ENCODE measurements around the gene OFD1. TPM values are rescaled to one million over a fixed set of nuclear protein-coding genes. Genes with fewer than 3 reads are reported as not detected.

Gene OFD1
- total RNA-seq, 2 donors from 2014 or later, result 18.2 to 19.9 TPM

- intact Hi-C loops (cut with DNase I), result no loop called here
- no peak for DNase-seq (ENCODE audit: low spot score)
Observed at GRCh38 chrX:13776387-13776786, 41.8 kb downstream of the OFD1 start.

- no peak for DNase-seq (ENCODE audit: low spot score)
- intact Hi-C loops (cut with DNase I), result no loop called here
Observed at GRCh38 chrX:13778916-13779315, 44.4 kb downstream of the OFD1 start.

- intact Hi-C loops (cut with DNase I), result no loop called here
- no peak for DNase-seq (ENCODE audit: low spot score)
Observed at GRCh38 chrX:13780868-13781427, 46.4 kb downstream of the OFD1 start.

GRCh38 chrX:13786048-13786447 is 51.5 kb downstream of the OFD1 start:
- intact Hi-C loops (cut with DNase I), result no loop called here
- DNase-seq (ENCODE audit: low spot score), result no peak

- no peak for DNase-seq (ENCODE audit: low spot score)
- intact Hi-C loops (cut with DNase I), result no loop called here
Observed at GRCh38 chrX:13790206-13791131, 55.9 kb downstream of the OFD1 start.

GRCh38 chrX:13791145-13791544 is 56.6 kb downstream of the OFD1 start:
- intact Hi-C loops (cut with DNase I), result no loop called here
- DNase-seq (ENCODE audit: low spot score), result no peak

- intact Hi-C loops (cut with DNase I), result no loop called here
- no peak for DNase-seq (ENCODE audit: low spot score)
Observed at GRCh38 chrX:13791559-13791958, 57.0 kb downstream of the OFD1 start.

- intact Hi-C loops (cut with DNase I), result no loop called here
Observed at GRCh38 chrX:13793897-13794296, 59.3 kb downstream of the OFD1 start.

GRCh38 chrX:13794417-13794816 is 59.9 kb downstream of the OFD1 start:
- intact Hi-C loops (cut with DNase I), result no loop called here
- DNase-seq (ENCODE audit: low spot score), result no peak

More at GRCh38 chrX:13793897-13794296, 59.3 kb downstream of the OFD1 start:
- DNase-seq (ENCODE audit: low spot score), result no peak

GRCh38 chrX:13797512-13797911 is 63.0 kb downstream of the OFD1 start:
- intact Hi-C loops (cut with DNase I), result no loop called here
- no peak for DNase-seq (ENCODE audit: low spot score)

GRCh38 chrX:13798184-13798583 is 63.6 kb downstream of the OFD1 start:
- no peak for DNase-seq (ENCODE audit: low spot score)
- intact Hi-C loops (cut with DNase I), result no loop called here

- no peak for DNase-seq (ENCODE audit: low spot score)
- intact Hi-C loops (cut with DNase I), result no loop called here
Observed at GRCh38 chrX:13803116-13803515, 68.6 kb downstream of the OFD1 start.

GRCh38 chrX:13805241-13805640 is 70.7 kb downstream of the OFD1 start:
- intact Hi-C loops (cut with DNase I), result no loop called here

GRCh38 chrX:13808293-13808692 is 73.7 kb downstream of the OFD1 start:
- DNase-seq (ENCODE audit: low spot score), result no peak
- intact Hi-C loops (cut with DNase I), result no loop called here

More at GRCh38 chrX:13805241-13805640, 70.7 kb downstream of the OFD1 start:
- no peak for DNase-seq (ENCODE audit: low spot score)

GRCh38 chrX:13808865-13809264 is 74.3 kb downstream of the OFD1 start:
- intact Hi-C loops (cut with DNase I), result no loop called here
- DNase-seq (ENCODE audit: low spot score), result no peak

- intact Hi-C loops (cut with DNase I), result no loop called here
Observed at GRCh38 chrX:13815664-13816063, 81.1 kb downstream of the OFD1 start.

GRCh38 chrX:13816176-13816575 is 81.6 kb downstream of the OFD1 start:
- intact Hi-C loops (cut with DNase I), result no loop called here
- DNase-seq (ENCODE audit: low spot score), result no peak

More at GRCh38 chrX:13815664-13816063, 81.1 kb downstream of the OFD1 start:
- no peak for DNase-seq (ENCODE audit: low spot score)

GRCh38 chrX:13816643-13817627 is 82.4 kb downstream of the OFD1 start, which contains the start of gene GPM6B:
Gene GPM6B (minus strand): TSS chrX:13817093. CDS start chrX:13816904, 189 bp downstream.
- DNase-seq (ENCODE audit: low spot score), result no peak
- intact Hi-C loops (cut with DNase I), result no loop called here

Measured in posterior vena cava (tissue), 2 donors.